SK-N-SH (cell line): ENCODE results near the gene MN1. TPM values are rescaled to one million over a fixed set of nuclear protein-coding genes. Genes with fewer than 3 reads are reported as not detected.

Experiments
- CHD2 ChIP-seq: fragments of 150-350 bp; IDR thresholded peaks from 2 replicates; pipeline ENCODE4 v1.6.1; 2018; ENCODE audit warnings: low read length; ENCODE audit not compliant: partially characterized antibody
- ELF1 ChIP-seq: IDR thresholded peaks from 2 replicates; pipeline ENCODE4 v1.4.0; 2012
- EP300 ChIP-seq, 2 experiments: IDR thresholded peaks; 2 replicates each; pipeline versions ENCODE4 v1.4.0 to v1.6.1; 2012; ENCODE audit warnings: borderline replicate concordance in 1 of 2, low read depth in 1 of 2, low read length in 1 of 2
- FOSL2 ChIP-seq: IDR thresholded peaks from 2 replicates; pipeline ENCODE4 v1.4.0; 2012; ENCODE audit warnings: low read depth, mild to moderate bottlenecking, moderate library complexity, borderline replicate concordance
- FOXM1 ChIP-seq: IDR thresholded peaks from 2 replicates; pipeline ENCODE4 v1.4.0; 2012; ENCODE audit warnings: low read depth, mild to moderate bottlenecking
- GABPA ChIP-seq: IDR thresholded peaks from 2 replicates; pipeline ENCODE4 v1.4.0; 2012; ENCODE audit warnings: low read depth, mild to moderate bottlenecking
- GATA2 ChIP-seq: sonication (generic); formaldehyde crosslinking; IDR thresholded peaks from 2 replicates; pipeline ENCODE4 v1.5.0; 2020; ENCODE audit warnings: mild to moderate bottlenecking, missing genetic modification reagents
- MEF2A ChIP-seq: IDR thresholded peaks from 2 replicates; pipeline ENCODE4 v1.4.0; 2012; ENCODE audit warnings: low read depth, borderline replicate concordance
- PBX3 ChIP-seq: IDR thresholded peaks from 2 replicates; pipeline ENCODE4; 2012
- RAD21 ChIP-seq: IDR thresholded peaks from 2 replicates; pipeline ENCODE4 v1.6.1; 2012; ENCODE audit warnings: mild to moderate bottlenecking, low read length
- RCOR1 ChIP-seq: fragments of 150-350 bp; IDR thresholded peaks from 2 replicates; pipeline ENCODE4 v1.6.1; 2017; ENCODE audit warnings: antibody characterized with exemption, low read length
- REST ChIP-seq: IDR thresholded peaks from 2 replicates; pipeline ENCODE4 v1.6.1; 2012; ENCODE audit warnings: mild to moderate bottlenecking, low read depth, low read length, moderate library complexity
- RFX5 ChIP-seq: IDR thresholded peaks from 2 replicates; pipeline ENCODE4 v1.6.1; 2012; ENCODE audit warnings: mild to moderate bottlenecking, improper control_type of control experiment, low read length
- RXRA ChIP-seq: IDR thresholded peaks from 2 replicates; pipeline ENCODE4 v1.4.0; 2012; ENCODE audit warnings: low read depth, mild to moderate bottlenecking, borderline replicate concordance
- SIN3A ChIP-seq: IDR thresholded peaks from 2 replicates; pipeline ENCODE4 v1.6.1; 2012; ENCODE audit warnings: low read depth, mild to moderate bottlenecking, low read length, moderate library complexity, borderline replicate concordance
- ZBTB33 ChIP-seq: IDR thresholded peaks from 2 replicates; pipeline ENCODE4 v1.4.0; 2012; ENCODE audit warnings: low read depth, borderline replicate concordance
- polyA plus RNA-seq, 3 experiments: library from polyadenylated mRNA; depleted of rRNA; stranded (reverse); fragments of >200 nt; gene quantifications; 2 replicates each; pipeline ENCODE4 v1.2.3, GENCODE V29; 2012
- TF ChIP-seq, protein P1 (sequence below): fragments of 200-600 bp; sonication (generic); IDR thresholded peaks from 2 replicates; pipeline ENCODE4 v1.6.1; 2017; ENCODE audit warnings: antibody characterized with exemption, mild to moderate bottlenecking, moderate library complexity
- TF ChIP-seq, protein P2 (sequence below): IDR thresholded peaks from 2 replicates; pipeline ENCODE4 v1.4.0; 2012; ENCODE audit warnings: low read depth, borderline replicate concordance
- TF ChIP-seq, protein P3 (sequence below): fragments of 150-350 bp; IDR thresholded peaks from 2 replicates; pipeline ENCODE4 v1.6.1; 2016; ENCODE audit warnings: mild to moderate bottlenecking, low read depth, low read length

MN1 gene
- polyA plus RNA-seq, 1 of the 3 experiments (the other 2 are of a cell fraction) = 0.20 TPM

DNA sequence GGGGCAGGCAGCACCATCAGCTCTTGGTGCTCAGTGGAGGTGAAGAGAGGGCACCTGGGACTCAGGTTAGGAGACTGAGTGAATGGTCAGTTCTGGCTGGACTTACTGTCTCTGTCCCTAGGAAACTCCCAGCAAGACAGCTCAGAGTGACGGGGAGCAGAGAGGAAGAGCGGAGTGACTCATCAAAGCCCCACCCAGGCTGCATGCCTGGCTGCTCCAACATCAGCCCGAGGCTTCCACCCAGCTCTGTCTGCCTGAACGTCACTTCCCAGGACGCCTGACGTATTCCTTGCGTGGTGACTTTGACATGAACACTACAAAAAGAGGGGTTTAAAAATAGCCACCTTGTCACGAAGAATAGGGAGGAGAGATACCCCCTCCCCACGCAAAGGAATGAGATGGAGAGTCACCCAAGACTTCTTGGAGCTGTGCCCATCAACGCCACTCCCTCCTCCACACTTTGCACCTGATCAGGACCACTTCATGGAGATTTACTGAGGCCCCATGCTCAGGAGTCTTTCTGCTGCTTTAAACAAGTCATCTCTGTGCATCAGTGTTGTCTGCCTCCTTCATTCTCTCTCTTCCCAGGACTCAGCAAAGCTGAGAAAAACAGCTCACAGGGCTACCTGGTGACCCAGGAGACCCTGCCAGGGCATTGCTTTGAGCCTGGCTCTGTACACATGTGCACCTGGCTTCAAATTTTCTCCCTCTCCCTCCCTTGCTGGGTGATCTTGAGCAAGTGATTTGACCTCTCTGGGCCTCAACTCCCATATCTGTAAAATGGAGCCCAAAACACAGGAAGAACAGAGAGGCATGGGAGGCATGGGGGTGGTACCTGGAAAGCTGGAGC is 83.1 kb downstream of the MN1 start (continued):
- TF ChIP-seq ZBTB33 (no peak), REST (no peak), RAD21 (no peak), CHD2 (no peak), ELF1 (no peak), FOSL2 (peak; percentile 84), FOXM1 (no peak), PBX3 (peak; percentile 70), GATA2 (no peak), SIN3A (no peak), GABPA (peak; percentile 46; the same call in 1 of the 2 replicates), RCOR1 (no peak), MEF2A (no peak), RFX5 (no peak), EP300 (IDR thresholded peaks at IDR 0.05; ENCODE audit: borderline replicate concordance in 1 of 2, low read depth in 1 of 2, low read length in 1 of 2) (no peak), RXRA (no peak)
- TF ChIP-seq, protein P1, sequence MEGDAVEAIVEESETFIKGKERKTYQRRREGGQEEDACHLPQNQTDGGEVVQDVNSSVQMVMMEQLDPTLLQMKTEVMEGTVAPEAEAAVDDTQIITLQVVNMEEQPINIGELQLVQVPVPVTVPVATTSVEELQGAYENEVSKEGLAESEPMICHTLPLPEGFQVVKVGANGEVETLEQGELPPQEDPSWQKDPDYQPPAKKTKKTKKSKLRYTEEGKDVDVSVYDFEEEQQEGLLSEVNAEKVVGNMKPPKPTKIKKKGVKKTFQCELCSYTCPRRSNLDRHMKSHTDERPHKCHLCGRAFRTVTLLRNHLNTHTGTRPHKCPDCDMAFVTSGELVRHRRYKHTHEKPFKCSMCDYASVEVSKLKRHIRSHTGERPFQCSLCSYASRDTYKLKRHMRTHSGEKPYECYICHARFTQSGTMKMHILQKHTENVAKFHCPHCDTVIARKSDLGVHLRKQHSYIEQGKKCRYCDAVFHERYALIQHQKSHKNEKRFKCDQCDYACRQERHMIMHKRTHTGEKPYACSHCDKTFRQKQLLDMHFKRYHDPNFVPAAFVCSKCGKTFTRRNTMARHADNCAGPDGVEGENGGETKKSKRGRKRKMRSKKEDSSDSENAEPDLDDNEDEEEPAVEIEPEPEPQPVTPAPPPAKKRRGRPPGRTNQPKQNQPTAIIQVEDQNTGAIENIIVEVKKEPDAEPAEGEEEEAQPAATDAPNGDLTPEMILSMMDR = no peak
- TF ChIP-seq, protein P2, sequence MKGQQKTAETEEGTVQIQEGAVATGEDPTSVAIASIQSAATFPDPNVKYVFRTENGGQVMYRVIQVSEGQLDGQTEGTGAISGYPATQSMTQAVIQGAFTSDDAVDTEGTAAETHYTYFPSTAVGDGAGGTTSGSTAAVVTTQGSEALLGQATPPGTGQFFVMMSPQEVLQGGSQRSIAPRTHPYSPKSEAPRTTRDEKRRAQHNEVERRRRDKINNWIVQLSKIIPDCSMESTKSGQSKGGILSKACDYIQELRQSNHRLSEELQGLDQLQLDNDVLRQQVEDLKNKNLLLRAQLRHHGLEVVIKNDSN = no peak
- TF ChIP-seq, protein P3, sequence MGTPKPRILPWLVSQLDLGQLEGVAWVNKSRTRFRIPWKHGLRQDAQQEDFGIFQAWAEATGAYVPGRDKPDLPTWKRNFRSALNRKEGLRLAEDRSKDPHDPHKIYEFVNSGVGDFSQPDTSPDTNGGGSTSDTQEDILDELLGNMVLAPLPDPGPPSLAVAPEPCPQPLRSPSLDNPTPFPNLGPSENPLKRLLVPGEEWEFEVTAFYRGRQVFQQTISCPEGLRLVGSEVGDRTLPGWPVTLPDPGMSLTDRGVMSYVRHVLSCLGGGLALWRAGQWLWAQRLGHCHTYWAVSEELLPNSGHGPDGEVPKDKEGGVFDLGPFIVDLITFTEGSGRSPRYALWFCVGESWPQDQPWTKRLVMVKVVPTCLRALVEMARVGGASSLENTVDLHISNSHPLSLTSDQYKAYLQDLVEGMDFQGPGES = no peak
